NCI-H345 (cell line): ENCODE results near the gene RALY.
"Not testable (repeated sequence)": the region's sequence is repeated elsewhere in the genome, so short reads cannot be mapped to it uniquely, and the experiment has no call there.

Experiments
- DNase-seq: peaks from one replicate; lab custom pipeline; 2025; lab: John Stamatoyannopoulos, UW

RALY gene

GRCh38 chr20:34109442-34109841, 115.7 kb downstream of the RALY start:
- DNase-seq, result no peak

GRCh38 chr20:34110025-34110744, 116.5 kb downstream of the RALY start:
- no peak for DNase-seq

GRCh38 chr20:34110745-34111641, 117.3 kb downstream of the RALY start:
- peak; percentile 13 for DNase-seq

- DNase-seq, result peak; percentile 99
Measured at GRCh38 chr20:34111702-34112599, 118.2 kb downstream of the RALY start, which contains the start of gene EIF2S2. TSS of gene EIF2S2 (minus strand) at chr20:34112243. CDS start at chr20:34112110, 133 bp downstream.

- DNase-seq, result peak; percentile 72
Measured at GRCh38 chr20:34112600-34113101, 118.9 kb downstream of the RALY start.

GRCh38 chr20:34114809-34115208, 121.1 kb downstream of the RALY start:
- DNase-seq, result no peak

- DNase-seq, result no peak
Measured at GRCh38 chr20:34115232-34115631, 121.5 kb downstream of the RALY start.

- no peak for DNase-seq
Measured at GRCh38 chr20:34120213-34120612, 126.5 kb downstream of the RALY start.

- no peak for DNase-seq
Measured at GRCh38 chr20:34122274-34122980, 128.7 kb downstream of the RALY start.

- DNase-seq, result no peak
Measured at GRCh38 chr20:34123309-34123708, 129.6 kb downstream of the RALY start.

- DNase-seq, result no peak
Measured at GRCh38 chr20:34124469-34125249, 130.9 kb downstream of the RALY start.

- no peak for DNase-seq
Measured at GRCh38 chr20:34127792-34128191, 134.1 kb downstream of the RALY start.

GRCh38 chr20:34129518-34130162, 135.9 kb downstream of the RALY start:
- peak; percentile 86 for DNase-seq

GRCh38 chr20:34131491-34131890, 137.8 kb downstream of the RALY start:
- no peak for DNase-seq

GRCh38 chr20:34132491-34132890, 138.8 kb downstream of the RALY start:
- not testable (repeated sequence) for DNase-seq

GRCh38 chr20:34132943-34133342, 139.2 kb downstream of the RALY start:
- not testable (repeated sequence) for DNase-seq

GRCh38 chr20:34133365-34133860, 139.7 kb downstream of the RALY start:
- peak; percentile 22 for DNase-seq
